OCI-LY7 (cell line): Measurements from ENCODE around the gene HARBI1. TPM values are rescaled to one million over a fixed set of nuclear protein-coding genes. Genes with fewer than 3 reads are reported as not detected.

Source experiments
- BruUV-seq: library from RNA; stranded (reverse); fragments of 400-500 nt; replicated peaks from 2 replicates; lab custom pipeline; 2021; lab: Mats Ljungman, UMichigan
- CTCF ChIA-PET: fragments of 300-600 bp; sonication (Branson Sonifier 250); formaldehyde crosslinking; loops from one replicate; lab custom pipeline; 2022; ENCODE audit warnings: antibody characterized with exemption; ENCODE audit not compliant: unreplicated experiment; lab: Charles Lee
- POLR2A ChIA-PET: fragments of 300-600 bp; sonication (Branson Sonifier 250); formaldehyde crosslinking; loops from one replicate; lab custom pipeline; 2022; ENCODE audit warnings: antibody characterized with exemption; lab: Charles Lee
- DNase-seq: peaks from one replicate; pipeline ENCODE4 v3.0.0-alpha.2; 2015; ENCODE audit warnings: low spot score
- H2AFZ ChIP-seq: fragments of 200-600 bp; sonication (generic), shearing (Covaris generic); 2 replicates; pipeline ENCODE4 v1.6.1; 2014; ENCODE audit warnings: mild to moderate bottlenecking, antibody characterized with exemption, low read length, moderate library complexity
- H3K27ac ChIP-seq: fragments of 200-600 bp; sonication (generic); 2 replicates; pipeline ENCODE4 v1.5.1; 2014; ENCODE audit warnings: mixed run types, low read depth, mild to moderate bottlenecking, moderate library complexity, low read length, inconsistent platforms; ENCODE audit not compliant: poor library complexity, severe bottlenecking
- H3K36me3 ChIP-seq: fragments of 200-600 bp; sonication (generic); 2 replicates; pipeline ENCODE4 v1.6.1; 2014; ENCODE audit warnings: mild to moderate bottlenecking, antibody characterized with exemption, low read length, moderate library complexity, mixed read lengths; ENCODE audit not compliant: insufficient read depth
- H3K4me1 ChIP-seq: fragments of 200-600 bp; sonication (generic); 2 replicates; pipeline ENCODE4 v1.5.1; 2014; ENCODE audit warnings: mild to moderate bottlenecking, low read length; ENCODE audit not compliant: insufficient read depth, poor library complexity, severe bottlenecking
- H3K4me2 ChIP-seq: fragments of 200-600 bp; sonication (generic); 2 replicates; pipeline ENCODE4 v1.6.1; 2014; ENCODE audit warnings: mild to moderate bottlenecking, low read length
- H3K4me3 ChIP-seq: fragments of 200-600 bp; sonication (generic); 2 replicates; pipeline ENCODE4 v1.5.1; 2014; ENCODE audit warnings: mild to moderate bottlenecking, low read depth, low read length; ENCODE audit not compliant: poor library complexity, severe bottlenecking
- H3K79me2 ChIP-seq: fragments of 200-600 bp; sonication (generic); 2 replicates; pipeline ENCODE4 v1.6.1; 2016; ENCODE audit warnings: low read depth, mild to moderate bottlenecking, low read length, moderate library complexity, mixed read lengths; ENCODE audit not compliant: insufficient read depth
- H3K9me2 ChIP-seq: fragments of 200-600 bp; sonication (generic); 2 replicates; pipeline ENCODE4 v1.6.1; 2016; ENCODE audit warnings: mild to moderate bottlenecking, low read length, mixed read lengths; ENCODE audit not compliant: insufficient read depth
- H3K9me3 ChIP-seq: fragments of 200-600 bp; sonication (generic); 2 replicates; pipeline ENCODE4 v1.6.1; 2014; ENCODE audit warnings: mild to moderate bottlenecking, mixed run types, low read length, mixed read lengths
- H4K20me1 ChIP-seq: fragments of 200-600 bp; sonication (generic); 2 replicates; pipeline ENCODE4 v1.6.1; 2014; ENCODE audit warnings: mild to moderate bottlenecking, antibody characterized with exemption, low read length, moderate library complexity, mixed read lengths; ENCODE audit not compliant: insufficient read depth
- EZH2phosphoT487 ChIP-seq: fragments of 200-600 bp; sonication (generic); IDR thresholded peaks from 2 replicates; pipeline ENCODE4 v1.6.1; 2018; ENCODE audit warnings: low read depth, borderline replicate concordance, mild to moderate bottlenecking, mixed run types, antibody characterized with exemption, low read length, moderate library complexity, mixed read lengths
- intact Hi-C: fragments of 100-400 bp; cut with micrococcal nuclease; formaldehyde crosslinking; loops from one replicate; pipeline ENCODE4 v1.10.0; 2022; ENCODE audit not compliant: unreplicated experiment
- total RNA-seq, 2 experiments: library from RNA; depleted of rRNA in 1 of 2; stranded (reverse); fragments of >200 nt in 1 of 2; shearing (Covaris generic) in 1 of 2; gene quantifications; 2 replicates each; pipeline ENCODE4 v1.2.3, GENCODE V29; 2014 to 2022
- TF ChIP-seq, protein P1 (sequence below): fragments of 200-600 bp; sonication (generic); conservative IDR thresholded peaks from 2 replicates; pipeline ENCODE4 v1.5.1; 2014; ENCODE audit warnings: mild to moderate bottlenecking, antibody characterized with exemption, low read length, moderate library complexity, mixed read lengths

Gene HARBI1
- total RNA-seq, 2 experiments from 2014 or later, result 4.8 to 8.4 TPM

DNA sequence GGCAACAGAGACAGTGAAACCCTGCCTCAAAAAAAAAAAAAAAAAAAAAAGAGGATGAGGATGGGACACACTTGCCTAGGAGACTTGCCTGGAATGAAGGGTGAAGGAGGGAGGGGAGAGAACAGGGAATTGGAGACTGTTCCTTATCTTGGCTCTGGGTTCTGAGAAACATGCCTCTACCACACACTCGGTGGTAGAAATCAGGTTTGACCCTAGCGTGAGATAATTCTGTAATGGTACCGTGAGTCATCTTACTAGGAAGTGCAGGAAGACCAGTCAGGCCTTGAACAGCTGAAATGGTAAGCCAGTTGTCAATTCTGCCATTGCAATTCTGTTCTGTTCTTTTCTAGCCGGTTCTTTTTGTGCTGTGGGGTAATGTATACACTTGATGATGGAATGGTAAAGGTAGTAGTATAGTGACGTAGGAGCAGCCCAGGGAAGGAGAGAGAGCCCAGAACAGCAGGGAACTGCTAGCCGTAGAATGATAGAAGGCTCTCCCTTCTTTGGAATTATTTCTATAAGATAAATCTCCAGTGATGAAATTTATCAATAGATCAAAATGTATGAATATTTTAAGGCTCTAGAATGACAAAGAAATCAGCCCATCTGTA is 19.3 kb downstream of the HARBI1 start:
- Histone ChIP-seq H4K20me1 (peaks cover 6% of the 10 kb centered on the region; the same call in 1 of the 2 replicates), H3K4me1 (peaks cover 10% of the 10 kb centered on the region), H3K4me3 (no peak overlapping the region), H3K4me2 (no peak overlapping the region), H3K27ac (no peak overlapping the region), H3K9me3 (no peaks in the 10 kb centered on the region), H2AFZ (no peak overlapping the region), H3K9me2 (no peaks in the 10 kb centered on the region), H3K36me3 (no peaks in the 10 kb centered on the region), H3K79me2 (peaks cover 10% of the 10 kb centered on the region)
- POLR2A ChIA-PET, result no interaction called here
- no peak for DNase-seq
- no TSS peak for BruUV-seq
- CTCF ChIA-PET, result no interaction called here
- TF ChIP-seq EZH2phosphoT487, result no peak
- TF ChIP-seq, protein P1, sequence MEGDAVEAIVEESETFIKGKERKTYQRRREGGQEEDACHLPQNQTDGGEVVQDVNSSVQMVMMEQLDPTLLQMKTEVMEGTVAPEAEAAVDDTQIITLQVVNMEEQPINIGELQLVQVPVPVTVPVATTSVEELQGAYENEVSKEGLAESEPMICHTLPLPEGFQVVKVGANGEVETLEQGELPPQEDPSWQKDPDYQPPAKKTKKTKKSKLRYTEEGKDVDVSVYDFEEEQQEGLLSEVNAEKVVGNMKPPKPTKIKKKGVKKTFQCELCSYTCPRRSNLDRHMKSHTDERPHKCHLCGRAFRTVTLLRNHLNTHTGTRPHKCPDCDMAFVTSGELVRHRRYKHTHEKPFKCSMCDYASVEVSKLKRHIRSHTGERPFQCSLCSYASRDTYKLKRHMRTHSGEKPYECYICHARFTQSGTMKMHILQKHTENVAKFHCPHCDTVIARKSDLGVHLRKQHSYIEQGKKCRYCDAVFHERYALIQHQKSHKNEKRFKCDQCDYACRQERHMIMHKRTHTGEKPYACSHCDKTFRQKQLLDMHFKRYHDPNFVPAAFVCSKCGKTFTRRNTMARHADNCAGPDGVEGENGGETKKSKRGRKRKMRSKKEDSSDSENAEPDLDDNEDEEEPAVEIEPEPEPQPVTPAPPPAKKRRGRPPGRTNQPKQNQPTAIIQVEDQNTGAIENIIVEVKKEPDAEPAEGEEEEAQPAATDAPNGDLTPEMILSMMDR, result no peak
- intact Hi-C loops, result no loop called here

DNA sequence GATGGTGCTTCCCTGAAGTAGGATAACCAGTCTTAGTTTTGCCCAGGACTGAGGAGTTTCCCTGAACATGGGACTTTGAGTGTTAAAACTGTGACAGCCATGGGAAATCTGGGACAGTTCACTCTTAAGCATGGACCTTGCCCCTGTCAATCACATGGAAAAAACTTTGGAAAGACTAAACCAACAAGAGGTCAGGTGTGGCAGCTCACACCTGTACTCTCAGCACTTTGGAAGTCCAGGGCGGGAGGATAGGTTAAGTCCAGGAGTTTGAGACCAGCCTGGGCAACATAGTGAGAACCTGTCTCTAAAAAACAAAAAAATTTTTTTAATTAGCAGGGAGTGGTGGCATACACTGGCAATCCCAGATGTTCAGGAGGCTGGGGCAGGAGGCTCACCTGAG is 19.9 kb downstream of the HARBI1 start:
- CTCF ChIA-PET, result no interaction called here
- Histone ChIP-seq H3K4me3 (no peak overlapping the region), H3K27ac (no peak overlapping the region), H3K4me1 (peaks cover 15% of the 10 kb centered on the region), H4K20me1 (peaks cover 6% of the 10 kb centered on the region; the same call in 1 of the 2 replicates), H2AFZ (no peak overlapping the region), H3K4me2 (no peak overlapping the region), H3K9me3 (no peaks in the 10 kb centered on the region), H3K79me2 (peaks cover 16% of the 10 kb centered on the region), H3K9me2 (no peaks in the 10 kb centered on the region), H3K36me3 (no peaks in the 10 kb centered on the region)
- POLR2A ChIA-PET, result no interaction called here
- intact Hi-C loops, result no loop called here
- TF ChIP-seq, protein P1, result no peak
- TF ChIP-seq EZH2phosphoT487, result no peak
- DNase-seq, result no peak
- no TSS peak for BruUV-seq

GRCh38 chr11:46594785-46595184 is 22.2 kb downstream of the HARBI1 start:
- intact Hi-C loops, result loop anchor here (2.0 kb wide), 1 partner anchor 22 kb away; the partner anchor contains the start of genes ATG13 and HARBI1
- no TSS peak for BruUV-seq
- H2AFZ ChIP-seq, result peak overlapping the region; percentile 96
- no peak for DNase-seq
- peaks cover 13% of the 10 kb centered on the region; the same call in 1 of the 2 replicates for H4K20me1 ChIP-seq
- ChIA-PET CTCF (interaction anchor here (1.2 to 1.3 kb wide), 2 partner anchors 21 to 23 kb away, joined by 3 read pairs; partner anchors contain the start of gene ATG13), POLR2A (interaction anchor here (0.6 to 1.6 kb wide), 3 partner anchors 14 to 181 kb away, joined by 3 to 6 read pairs (median 6); no protein-coding TSS in a partner anchor)
- H3K9me2 ChIP-seq, result no peaks in the 10 kb centered on the region
- H3K36me3 ChIP-seq, result no peaks in the 10 kb centered on the region; the same call in 1 of the 2 replicates
- peaks cover 22% of the 10 kb centered on the region for H3K4me1 ChIP-seq
- H3K79me2 ChIP-seq, result peaks cover 39% of the 10 kb centered on the region
- no peaks in the 10 kb centered on the region for H3K9me3 ChIP-seq
- H3K27ac ChIP-seq, result no peak overlapping the region
- peak overlapping the region; percentile 72; the same call in 1 of the 2 replicates for H3K4me2 ChIP-seq
- no peak overlapping the region for H3K4me3 ChIP-seq
- no peak for TF ChIP-seq EZH2phosphoT487
- TF ChIP-seq, protein P1, result no peak
